NCI-H2107 treated with DMSO at 0.1 percent for 48 hours (cell line): ENCODE measurements around the gene HECTD4.
"Not testable (repeated sequence)": the region's sequence is repeated elsewhere in the genome, so short reads cannot be mapped to it uniquely, and the experiment has no call there.

Source experiments
- DNase-seq: peaks from one replicate; lab custom pipeline; 2025; ENCODE audit not compliant: unreplicated experiment; lab: John Stamatoyannopoulos, UW

The HECTD4 gene

GRCh38 chr12:112164011-112164660 lies 218.1 kb downstream of the HECTD4 start:
- no peak for DNase-seq

DNA sequence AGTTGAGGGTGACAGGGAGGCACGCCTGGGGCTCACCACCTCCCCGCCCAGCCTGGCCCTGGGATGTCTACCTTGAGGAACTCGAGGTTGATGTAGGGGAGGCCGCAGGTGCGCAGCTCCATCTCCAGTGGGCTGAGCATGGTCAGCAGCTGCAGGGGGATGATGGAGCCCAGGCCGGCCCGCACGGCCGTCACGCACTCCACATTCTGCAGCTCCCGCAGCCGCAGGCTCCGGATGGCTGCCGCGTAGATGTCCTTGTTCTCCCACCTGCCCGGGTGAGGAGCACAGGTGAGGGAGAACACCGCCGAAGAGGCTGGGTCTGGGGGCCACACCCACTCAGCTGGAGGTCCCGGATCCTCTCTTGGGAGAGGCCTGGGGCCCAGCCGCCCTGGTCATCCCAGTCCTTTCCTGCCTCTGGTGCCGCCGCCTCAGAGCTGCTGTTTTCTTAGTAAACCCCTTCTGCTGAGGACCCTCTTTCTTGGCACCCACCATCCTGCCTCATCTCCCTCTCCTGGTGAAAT lies 218.7 kb downstream of the HECTD4 start:
- DNase-seq = no peak

DNA sequence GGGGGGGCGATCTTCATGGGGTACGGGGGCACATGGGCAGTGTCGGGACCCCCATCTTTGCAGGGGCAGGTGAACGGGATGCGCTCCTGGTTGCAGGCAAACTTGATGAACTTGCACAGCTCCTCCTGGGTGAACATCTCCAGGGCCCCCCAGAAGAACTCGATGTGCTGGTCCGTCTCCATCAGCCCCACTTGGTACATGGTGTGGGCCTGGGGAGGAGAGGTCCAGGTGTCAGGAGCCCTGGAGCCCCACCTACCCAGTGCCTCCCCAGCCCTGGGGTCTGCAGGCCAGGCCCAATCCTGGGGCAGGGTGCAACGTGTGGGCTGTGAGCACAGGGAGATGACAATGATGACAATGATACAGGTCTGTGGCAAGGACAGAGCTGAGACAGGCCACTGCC lies 219.2 kb downstream of the HECTD4 start:
- DNase-seq = no peak

- no peak for DNase-seq
Measured at GRCh38 chr12:112162241-112162790, 219.9 kb downstream of the HECTD4 start.

DNA sequence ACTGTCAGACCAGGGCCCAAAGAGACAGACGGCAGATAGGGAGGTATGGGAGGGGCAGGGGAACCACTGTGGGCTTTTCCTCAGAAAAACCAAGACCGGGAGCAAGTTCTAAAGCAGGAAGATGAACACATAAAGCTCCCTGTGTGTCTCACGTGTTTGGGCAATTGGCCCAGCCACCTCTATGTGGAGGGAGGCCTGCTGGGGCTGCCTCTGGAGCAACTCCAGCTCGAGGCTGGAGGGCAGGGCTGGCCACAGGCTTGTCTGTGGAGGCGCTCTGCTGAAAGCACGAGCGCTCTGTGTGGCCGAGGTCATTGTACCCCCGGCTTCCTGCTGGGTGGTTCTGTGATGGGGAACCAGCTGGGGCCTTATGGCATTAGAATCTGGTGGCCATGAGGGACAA lies 220.5 kb downstream of the HECTD4 start:
- DNase-seq = no peak

DNA sequence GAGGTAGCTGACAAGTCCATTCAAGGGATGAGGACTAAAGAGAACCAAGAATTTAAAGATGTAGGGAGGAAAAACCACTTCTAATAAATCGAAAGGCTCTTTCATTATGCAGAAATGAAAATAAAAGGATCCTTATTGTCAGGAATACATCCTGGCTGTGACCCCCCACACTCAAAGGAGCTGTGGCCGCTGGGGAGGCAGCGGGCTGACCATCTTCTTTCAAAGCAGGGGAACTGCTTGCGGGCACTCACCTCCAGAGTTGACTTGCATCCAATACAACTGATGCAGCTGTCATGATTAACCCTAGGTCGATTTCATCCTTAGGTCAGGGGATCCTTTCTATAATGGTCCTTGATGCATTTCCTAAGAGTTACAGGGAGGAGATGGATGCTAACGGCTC lies 221.6 kb downstream of the HECTD4 start:
- DNase-seq = no peak

GRCh38 chr12:112159146-112159541 lies 223.1 kb downstream of the HECTD4 start:
- DNase-seq = no peak

DNA sequence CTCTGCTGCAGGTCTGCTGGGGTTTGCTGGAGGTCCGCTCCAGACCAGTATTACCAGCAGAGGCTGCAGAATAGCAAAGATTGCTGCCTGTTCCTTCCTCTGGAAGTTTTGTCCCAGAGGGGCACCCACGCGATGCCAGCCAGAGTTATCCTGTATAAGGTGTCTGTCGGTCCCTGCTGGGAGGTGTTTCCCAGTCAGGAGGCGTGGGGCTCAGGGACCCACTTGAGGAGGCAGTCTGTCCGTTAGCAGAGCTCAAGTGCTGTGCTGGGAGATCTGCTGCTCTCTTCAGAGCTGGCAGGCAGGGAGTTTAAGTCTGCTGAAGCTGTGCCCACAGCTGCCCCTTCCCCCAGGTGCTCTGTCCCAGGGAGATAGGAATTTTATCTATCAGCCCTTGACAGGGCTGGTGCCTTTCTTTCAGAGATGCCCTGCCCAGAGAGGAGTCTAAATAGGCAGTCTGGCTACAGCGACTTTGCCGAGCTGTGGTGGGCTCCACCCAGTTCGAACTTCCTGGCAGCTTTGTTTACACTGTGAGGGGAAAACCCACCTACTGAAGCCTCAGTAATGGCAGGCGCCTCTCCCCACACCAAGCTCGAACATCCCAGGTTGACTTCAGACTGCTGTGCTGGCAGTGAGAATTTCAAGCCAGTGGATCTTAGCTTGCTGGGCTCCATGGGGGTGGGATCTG lies 223.6 kb downstream of the HECTD4 start:
- not testable (repeated sequence) for DNase-seq

DNA sequence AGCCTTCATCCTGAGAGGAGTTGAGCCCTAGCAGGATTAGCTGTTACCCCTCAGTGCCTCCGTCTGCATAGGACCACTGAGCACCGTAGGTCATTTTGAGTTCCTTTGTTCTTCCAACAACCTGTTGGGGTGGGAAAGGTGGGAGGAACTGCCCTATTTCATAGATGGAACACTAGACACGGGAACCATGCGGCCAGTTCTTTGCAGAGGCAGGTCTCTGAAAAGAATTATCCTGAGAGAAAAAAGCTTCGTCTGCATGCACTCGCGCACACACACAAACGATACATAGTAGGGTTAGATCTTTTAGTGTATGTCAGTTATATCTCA lies 228.4 kb downstream of the HECTD4 start:
- DNase-seq = no peak

DNA sequence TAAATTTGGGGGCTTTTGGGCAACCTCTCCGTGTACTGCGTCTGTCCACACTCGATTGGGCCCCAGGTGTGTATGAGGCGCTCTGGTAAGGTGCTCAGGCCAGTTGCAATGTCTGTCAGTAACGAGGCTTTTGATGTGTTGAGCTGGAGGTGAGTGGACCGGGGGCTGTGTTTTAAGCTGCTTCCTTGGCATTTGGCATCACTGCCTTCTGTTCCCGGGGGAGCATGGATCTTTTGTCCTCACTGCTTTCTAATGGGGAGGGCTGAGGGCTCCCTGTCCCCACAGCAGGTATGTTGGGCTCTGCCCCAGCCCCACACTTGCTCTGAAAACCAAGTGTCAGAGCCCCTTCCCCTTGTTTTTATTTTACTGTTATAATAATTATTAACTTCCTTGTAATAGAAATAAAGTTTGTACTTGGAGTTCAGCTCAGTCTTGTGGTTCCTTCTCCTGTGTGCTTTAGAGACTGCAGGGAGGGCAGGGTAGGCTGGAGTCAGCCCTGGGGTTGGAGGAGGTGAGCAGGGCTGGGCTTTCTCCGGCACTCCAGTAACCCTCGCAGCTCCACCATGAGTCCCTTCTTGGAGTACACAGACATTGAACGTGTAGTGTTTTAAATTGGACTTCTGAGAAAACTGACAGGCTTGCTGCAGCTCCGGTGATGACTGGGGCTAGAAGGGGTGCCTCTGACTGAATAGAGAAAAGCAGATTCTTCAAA lies 228.9 kb downstream of the HECTD4 start:
- no peak for DNase-seq

GRCh38 chr12:112151766-112152541 lies 230.3 kb downstream of the HECTD4 start:
- no peak for DNase-seq

DNA sequence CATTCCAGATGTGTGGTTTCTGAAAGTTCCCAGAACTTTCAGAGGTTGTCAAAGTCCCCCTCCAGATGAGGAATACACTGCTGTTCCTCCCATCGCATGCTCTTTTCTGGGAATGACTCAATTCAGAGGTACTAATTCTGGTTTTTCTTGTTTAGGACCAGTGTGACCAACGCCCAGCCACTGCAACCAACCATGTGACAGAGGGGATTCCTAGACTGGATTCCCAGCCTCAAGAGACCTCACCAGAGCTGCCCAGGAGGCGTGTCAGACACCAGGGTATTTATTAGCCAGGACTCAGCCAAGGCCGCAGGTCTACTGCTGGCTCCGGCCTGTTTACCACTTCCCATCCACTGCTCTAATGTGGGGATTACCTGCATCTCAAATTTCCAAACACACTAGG lies 232.6 kb downstream of the HECTD4 start:
- DNase-seq = no peak

DNA sequence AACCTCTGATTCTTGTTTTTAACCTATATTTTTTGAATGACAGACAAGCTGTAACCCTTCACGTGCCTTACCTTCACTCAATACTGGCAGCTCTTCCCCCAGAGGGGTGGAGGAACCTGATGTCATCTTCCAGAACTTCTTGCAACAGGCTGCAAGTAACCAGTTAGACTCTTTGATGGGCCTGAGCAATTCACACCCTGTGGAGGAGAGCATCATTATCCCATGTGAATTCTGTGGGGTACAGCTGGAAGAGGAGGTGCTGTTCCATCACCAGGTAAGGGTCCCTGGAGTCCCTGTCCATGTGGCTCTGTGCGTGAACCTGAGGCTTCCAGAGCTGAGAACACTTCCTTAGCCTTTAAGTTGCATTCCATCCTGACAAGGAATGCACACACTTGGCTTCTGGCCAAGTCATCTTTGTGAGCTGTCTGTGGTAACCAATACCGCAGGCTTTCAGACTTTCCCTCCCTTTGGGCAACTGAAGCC lies 234.2 kb downstream of the HECTD4 start:
- DNase-seq = no peak

DNA sequence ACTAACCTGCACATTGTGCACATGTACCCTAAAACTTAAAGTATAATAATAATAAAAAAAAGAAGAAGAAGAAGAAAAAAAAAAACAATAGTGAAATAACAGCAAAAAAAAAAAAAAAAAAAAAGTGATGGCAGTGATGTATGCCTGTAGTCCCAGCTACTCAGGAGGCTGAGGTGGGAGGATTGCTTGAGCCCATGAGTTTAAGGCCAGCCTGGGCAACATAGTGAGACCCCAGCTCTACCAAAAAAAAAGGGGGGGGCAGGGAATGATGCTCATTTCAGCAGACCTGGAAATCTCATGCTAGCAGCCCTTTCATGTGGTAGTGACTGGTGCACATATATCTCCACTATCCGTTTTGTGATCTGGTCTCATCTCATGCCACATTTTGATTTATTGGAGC lies 236.1 kb downstream of the HECTD4 start:
- no peak for DNase-seq

DNA sequence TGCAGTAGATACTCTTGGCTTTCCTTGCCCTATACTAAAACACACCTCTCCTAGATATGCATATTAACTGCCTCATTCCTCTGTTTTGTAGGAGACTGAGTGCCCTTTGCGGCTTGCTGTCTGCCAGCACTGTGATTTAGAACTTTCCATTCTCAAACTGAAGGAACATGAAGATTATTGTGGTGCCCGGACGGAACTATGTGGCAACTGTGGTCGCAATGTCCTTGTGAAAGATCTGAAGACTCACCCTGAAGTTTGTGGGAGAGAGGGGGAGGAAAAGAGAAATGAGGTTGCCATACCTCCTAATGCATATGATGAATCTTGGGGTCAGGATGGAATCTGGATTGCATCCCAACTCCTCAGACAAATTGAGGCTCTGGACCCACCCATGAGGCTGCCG lies 241.5 kb downstream of the HECTD4 start:
- DNase-seq = no peak

DNA sequence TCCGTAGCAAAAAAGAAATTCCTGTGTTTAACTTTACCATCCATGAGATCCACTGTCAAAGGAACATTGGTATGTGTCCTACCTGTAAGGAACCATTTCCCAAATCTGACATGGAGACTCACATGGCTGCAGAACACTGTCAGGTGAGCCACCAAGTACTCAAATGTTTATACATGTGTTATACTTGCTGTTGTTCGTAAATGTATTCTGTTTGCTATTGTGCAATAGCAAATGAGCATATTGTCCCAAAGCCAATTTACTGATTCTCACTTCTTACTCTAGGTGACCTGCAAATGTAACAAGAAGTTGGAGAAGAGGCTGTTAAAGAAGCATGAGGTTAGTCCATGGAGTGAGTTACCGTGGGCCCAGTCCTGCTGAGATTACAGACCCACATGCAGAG lies 247.5 kb downstream of the HECTD4 start:
- DNase-seq = no peak

- DNase-seq = no peak
Measured at GRCh38 chr12:112133418-112133817, 248.8 kb downstream of the HECTD4 start.

- DNase-seq = no peak
Measured at GRCh38 chr12:112131686-112132085, 250.5 kb downstream of the HECTD4 start.

DNA sequence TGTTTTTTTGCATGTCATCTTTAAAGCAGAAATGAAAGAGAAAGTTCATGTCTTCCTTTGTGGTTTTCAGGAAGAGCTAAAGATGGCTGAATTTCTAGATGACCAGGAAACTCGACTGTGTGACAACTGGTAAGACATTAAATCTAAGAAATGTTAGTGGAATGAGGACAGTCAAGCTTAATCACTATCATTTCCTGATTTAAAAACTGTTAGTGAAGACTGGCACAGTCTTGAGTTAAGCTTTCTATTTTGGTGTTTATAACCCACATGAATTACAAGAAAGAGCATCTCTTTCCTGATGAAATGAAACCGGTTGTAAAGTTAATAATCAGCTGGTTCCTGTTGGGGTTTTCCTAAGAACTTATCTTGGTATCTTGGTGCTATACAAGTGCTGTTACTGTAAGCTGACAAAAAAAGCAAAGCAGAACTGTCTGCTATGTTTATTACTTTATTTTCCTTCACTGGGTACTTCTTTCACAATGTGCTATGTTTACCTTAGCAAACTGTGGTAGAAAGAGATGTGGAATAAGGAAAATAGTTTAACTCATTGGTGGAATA lies 251.7 kb downstream of the HECTD4 start:
- no peak for DNase-seq

- DNase-seq = no peak
Measured at GRCh38 chr12:112126911-112127310, 255.3 kb downstream of the HECTD4 start.

- DNase-seq = no peak
Measured at GRCh38 chr12:112126000-112126438, 256.2 kb downstream of the HECTD4 start.
